ENCODE measurements around the gene TOP2A. TPM values are rescaled to one million over a fixed set of nuclear protein-coding genes. Genes with fewer than 3 reads are reported as not detected.

Gene TOP2A
- total RNA-seq, 4 donors from 2014 or later = 5.7 to 11.9 (median 8.2) TPM

DNA sequence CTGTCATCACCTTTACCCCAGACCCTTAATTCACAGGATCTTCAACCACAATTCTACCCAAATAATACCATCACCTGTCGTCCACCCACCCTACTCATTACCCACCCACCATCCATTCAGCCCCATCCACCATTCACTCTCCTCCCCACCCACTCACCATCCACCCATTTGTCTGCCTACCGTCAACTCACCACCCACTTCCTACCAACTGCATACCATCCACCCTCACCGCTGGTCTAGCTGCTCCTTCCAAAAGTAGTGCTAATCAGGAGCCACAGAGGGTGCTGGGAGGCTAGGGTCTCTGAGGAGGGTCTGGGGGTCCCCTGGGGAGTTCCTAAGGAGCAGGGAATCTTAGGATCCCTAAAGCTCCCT is 13.5 kb upstream of the TOP2A start:
- DNase-seq (ENCODE audit: low spot score in 2 of 2) = peak in 1 of 2 donors; percentile 34
- intact Hi-C loops (cut with DNase I; ENCODE audit: low total_unique reads) = no loop called here

GRCh38 chr17:40430272-40431230 is 12.9 kb upstream of the TOP2A start:
- 91 to 94% methylated on average over 10 of the region's 10 CpGs for WGBS, 2 donors
- intact Hi-C loops (cut with DNase I; ENCODE audit: low total_unique reads) = no loop called here
- no peak for TF ChIP-seq CTCF (IDR thresholded peaks at IDR 0.05)
- no peak for TF ChIP-seq POLR2A (IDR thresholded peaks at IDR 0.05)
- H3K4me3 ChIP-seq (ENCODE audit: low read depth, poor library complexity, severe bottlenecking) = no peak overlapping the region
- peak in 1 of 2 donors; percentile 63 for DNase-seq (ENCODE audit: low spot score in 2 of 2)

More for the DNA sequence above, 13.5 kb upstream of the TOP2A start:
- TF ChIP-seq POLR2A (IDR thresholded peaks at IDR 0.05) (no peak), CTCF (IDR thresholded peaks at IDR 0.05) (no peak)
- WGBS, 2 donors = 88 to 94% methylated on average over 3 of the region's 3 CpGs
- no peak overlapping the region for H3K4me3 ChIP-seq (ENCODE audit: low read depth, poor library complexity, severe bottlenecking)

DNA sequence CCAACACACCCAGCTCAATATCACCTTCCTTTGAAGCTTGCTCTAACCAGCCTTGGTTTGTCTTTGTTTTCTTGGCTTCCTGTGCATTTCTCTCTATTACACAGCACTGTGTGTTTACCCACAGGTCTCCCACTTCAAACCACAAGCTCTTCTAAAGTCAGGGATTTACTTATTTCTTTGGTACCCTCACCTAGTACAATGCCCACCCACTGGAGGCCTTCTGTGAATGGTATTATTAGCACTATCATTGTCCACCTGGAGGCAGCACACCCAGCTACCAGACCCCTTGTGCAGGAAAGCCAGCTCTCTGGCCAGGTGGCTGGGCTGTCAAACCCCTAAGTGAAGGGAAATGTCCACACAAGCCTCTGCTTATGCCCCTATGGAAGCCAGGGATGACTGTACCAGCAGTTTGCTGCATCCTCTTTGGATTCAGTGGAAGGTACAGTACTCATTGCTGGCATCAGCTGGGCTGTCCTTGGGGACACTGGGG is 9.4 kb upstream of the TOP2A start:
- no peak for TF ChIP-seq POLR2A (IDR thresholded peaks at IDR 0.05)
- no peak for TF ChIP-seq CTCF (IDR thresholded peaks at IDR 0.05)
- DNase-seq (ENCODE audit: low spot score in 2 of 2) = peak in 1 of 2 donors; percentile 71
- intact Hi-C loops (cut with DNase I; ENCODE audit: low total_unique reads) = no loop called here
- H3K4me3 ChIP-seq (ENCODE audit: low read depth, poor library complexity, severe bottlenecking) = no peak overlapping the region

- WGBS, 2 donors = 71 to 90% methylated on average over 4 of the region's 4 CpGs
- peak in 1 of 2 donors; percentile 75 for DNase-seq (ENCODE audit: low spot score in 2 of 2)
- H3K4me3 ChIP-seq (ENCODE audit: low read depth, poor library complexity, severe bottlenecking) = no peak overlapping the region
- no peak for TF ChIP-seq CTCF (IDR thresholded peaks at IDR 0.05)
- no peak for TF ChIP-seq POLR2A (IDR thresholded peaks at IDR 0.05)
- intact Hi-C loops (cut with DNase I; ENCODE audit: low total_unique reads) = no loop called here
Observed at GRCh38 chr17:40425741-40426140, 8.0 kb upstream of the TOP2A start.

DNA sequence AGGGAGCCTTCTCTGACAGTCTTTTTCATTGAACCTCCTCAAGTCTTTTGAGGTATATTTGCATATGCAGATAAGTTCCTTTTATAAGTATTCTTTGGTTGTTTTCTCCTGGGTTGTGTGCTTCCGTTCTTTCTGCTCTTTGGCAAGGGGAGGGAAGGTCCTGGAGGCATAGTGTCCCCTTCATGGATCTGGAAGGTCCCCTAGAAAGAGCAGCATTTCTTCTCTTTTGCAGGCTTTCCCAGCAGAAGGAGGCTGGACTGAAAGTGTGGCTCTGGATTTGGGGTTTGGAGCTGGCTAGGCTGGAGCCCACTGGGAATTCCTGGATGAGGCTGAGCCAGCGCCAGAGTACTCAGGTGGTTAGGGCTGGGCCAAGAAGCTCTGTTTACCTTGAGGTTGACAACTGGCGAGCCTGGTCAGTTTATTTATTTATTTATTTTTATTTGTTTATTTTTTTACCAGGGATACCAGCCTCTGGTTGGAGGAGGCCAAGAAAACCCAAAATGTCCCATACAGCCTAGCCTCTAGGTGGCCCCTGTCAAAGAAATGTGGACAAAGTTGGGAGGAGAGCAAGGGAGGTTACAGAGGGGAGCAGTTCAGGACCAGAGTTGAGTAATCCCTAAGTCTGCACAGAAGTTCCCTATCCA is 5.4 kb upstream of the TOP2A start:
- no peak for TF ChIP-seq POLR2A (IDR thresholded peaks at IDR 0.05)
- no peak for TF ChIP-seq CTCF (IDR thresholded peaks at IDR 0.05)
- WGBS, 2 donors = 72 to 77% methylated on average over 3 of the region's 3 CpGs
- intact Hi-C loops (cut with DNase I; ENCODE audit: low total_unique reads) = no loop called here
- H3K4me3 ChIP-seq (ENCODE audit: low read depth, poor library complexity, severe bottlenecking) = no peak overlapping the region
- DNase-seq (ENCODE audit: low spot score in 2 of 2) = peak in 1 of 2 donors; percentile 74
